NCI-H2029 (cell line): ENCODE data around the gene ELMO1.

Experiments
- DNase-seq: peaks from one replicate; lab custom pipeline; 2025; lab: John Stamatoyannopoulos, UW

Gene ELMO1

DNA sequence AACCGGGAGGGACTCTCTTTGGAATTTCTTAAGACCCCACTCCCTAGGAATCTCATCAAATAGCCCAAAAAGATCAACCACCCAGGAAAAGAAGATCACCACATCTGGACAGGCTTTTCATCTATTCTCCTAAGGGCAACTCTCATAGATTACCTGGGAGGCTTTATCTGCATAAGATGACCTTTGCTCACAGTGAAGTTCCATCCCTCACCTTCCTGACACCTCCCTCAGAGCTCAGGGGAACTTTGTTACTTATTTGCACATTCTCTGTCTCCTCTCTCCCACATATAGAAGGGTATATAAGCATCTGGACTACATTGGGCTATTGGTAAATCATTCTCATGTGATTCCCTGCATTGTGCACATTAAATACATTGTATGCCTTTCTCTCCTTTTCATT is 80.1 kb downstream of the ELMO1 start:
- DNase-seq: no peak

- DNase-seq: no peak
Measured at GRCh38 chr7:37367010-37367409, 81.7 kb downstream of the ELMO1 start.

GRCh38 chr7:37366445-37366844 is 82.2 kb downstream of the ELMO1 start:
- no peak for DNase-seq

GRCh38 chr7:37365405-37365804 is 83.3 kb downstream of the ELMO1 start:
- no peak for DNase-seq

DNA sequence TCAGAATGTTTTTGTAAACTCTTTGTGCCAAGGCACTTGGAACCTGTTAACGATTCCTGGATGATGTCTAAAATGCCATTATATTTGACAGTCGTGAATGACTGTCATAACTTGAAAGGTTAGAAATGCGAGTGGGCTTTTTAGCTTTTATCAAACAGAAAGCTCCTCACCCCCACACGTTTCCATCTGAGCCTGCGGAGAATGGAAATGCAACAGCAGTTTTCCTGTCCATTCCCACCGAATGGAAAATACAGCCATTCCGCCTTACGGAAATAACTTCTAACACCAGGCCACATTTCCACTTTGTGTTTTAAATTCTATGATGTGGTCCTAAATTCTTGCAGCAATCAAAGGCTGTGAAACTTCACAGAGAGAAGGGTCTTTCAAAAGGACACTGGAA is 83.8 kb downstream of the ELMO1 start:
- no peak for DNase-seq

GRCh38 chr7:37363536-37364491 is 84.8 kb downstream of the ELMO1 start:
- DNase-seq: no peak

- DNase-seq: no peak
Measured at GRCh38 chr7:37362802-37363201, 85.9 kb downstream of the ELMO1 start.

DNA sequence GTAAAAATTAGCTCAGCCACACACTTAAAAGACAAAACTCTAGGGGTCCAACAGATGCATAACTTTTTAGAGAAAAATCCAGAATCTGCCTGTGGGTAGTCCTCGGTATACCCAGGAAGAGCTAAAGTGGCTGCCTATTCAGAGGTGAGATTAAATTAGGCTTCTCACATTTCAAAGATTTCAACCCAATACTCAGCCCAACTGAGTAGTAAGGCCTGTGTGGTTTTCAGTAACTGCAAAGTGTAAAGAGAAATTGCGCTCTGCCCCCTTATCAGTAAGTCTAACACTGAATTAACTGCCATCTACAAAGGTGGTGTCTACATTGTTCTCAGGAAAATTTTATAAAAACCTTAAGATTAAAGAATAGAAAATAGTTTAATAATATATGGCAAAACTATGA is 88.2 kb downstream of the ELMO1 start:
- no peak for DNase-seq

DNA sequence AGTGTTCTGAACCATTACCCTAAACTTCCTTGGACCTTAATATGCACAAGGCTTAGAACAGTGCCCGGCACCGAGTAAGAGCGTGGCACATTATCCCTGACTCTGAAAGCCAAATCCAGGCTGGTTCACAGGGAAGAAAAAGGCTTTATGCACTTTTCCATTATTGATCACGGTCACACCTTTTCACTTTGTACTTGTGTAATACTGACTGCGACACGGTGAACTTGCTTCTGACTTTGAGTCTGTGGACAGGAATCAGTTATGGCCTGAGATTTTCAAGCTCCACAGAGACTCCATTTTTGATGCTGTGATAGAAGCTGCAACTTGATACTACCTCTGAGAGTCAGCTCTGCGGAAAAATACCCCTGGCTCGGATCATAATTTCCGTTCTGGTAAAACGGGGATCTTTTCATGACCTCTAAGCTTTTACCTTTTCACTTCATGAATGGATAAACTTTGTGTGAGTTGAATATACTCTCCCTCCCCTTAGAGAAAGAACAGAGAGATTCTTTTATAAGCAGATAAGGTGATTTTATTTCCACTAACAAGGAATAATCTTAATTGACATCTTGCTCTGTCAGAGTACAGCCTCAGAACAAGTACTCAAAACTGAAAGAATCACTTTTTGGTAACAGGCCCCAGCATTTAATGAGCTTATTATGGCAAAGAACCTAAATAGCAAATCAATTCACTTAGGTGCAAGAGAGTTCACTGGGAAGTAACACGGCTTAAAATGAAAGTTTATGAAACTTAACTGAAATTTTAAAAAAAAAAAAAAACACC is 88.8 kb downstream of the ELMO1 start:
- no peak for DNase-seq

DNA sequence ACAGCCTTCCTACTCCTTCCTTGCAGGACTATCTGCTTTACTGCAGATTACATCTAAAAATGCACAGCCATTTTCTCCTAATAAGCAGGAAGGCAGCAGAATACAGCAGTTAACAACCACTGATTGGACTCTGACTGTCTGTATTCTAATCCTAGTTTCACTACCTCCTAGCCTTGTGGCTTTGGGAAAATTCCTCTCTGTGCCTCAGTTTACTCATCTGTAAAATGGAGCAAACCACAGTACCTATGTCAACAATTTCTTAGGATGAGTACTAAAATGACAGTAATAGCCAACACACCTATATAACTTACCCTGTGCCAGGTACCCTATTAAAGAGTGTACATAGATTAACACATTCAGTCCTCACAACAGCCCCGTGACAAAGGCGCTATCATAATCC is 89.5 kb downstream of the ELMO1 start:
- DNase-seq: no peak

DNA sequence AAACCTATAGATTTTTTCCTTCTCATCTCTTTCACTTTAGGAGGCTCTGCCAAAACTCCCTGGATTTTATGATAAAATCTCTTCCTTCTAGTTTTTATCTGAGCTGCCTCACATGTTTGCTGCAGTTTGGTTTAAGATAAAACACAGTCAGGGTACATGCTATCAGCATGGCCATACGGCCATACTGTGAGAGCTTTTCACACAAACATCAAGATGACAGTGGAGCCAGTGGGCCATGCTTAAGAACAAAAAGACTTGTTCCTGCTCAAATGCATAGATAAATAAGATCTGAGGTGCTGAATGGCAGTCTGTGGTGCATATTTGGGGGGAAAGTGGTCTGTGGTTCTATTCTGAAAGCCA is 91.0 kb downstream of the ELMO1 start:
- DNase-seq: no peak

DNA sequence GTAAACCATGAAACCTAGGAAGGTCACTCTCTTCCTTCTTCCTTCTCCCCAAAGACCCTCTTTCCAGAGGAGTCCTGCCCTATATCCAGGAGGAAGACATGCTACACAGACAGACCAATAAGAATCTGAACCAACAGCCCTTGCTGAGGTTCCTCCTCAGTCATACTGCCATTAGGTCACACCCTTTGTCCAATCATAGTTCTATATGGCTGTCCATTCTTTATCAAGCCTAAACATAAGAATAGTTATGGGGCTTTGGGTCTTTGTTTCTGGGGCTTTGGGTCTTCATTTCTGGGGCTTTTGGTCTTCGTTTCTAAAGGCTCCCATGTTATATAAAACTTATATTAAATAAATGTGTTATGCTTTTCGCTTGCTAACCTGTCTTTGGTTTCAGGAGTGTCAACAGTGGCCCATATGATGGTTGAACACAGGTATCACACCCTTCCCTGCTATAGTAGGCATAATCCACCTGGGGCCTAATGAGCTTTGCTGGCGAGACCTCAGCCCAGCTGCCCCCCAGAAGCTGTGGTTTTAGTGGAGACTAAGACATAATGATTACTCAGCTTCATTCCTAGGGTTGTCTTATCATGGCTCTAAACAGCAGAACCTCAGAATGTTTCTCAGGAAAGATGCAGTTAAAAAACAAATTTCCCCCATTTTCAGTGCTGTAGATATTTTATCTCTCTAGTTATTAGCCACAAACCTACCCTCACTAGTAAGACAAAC is 91.6 kb downstream of the ELMO1 start:
- no peak for DNase-seq

GRCh38 chr7:37354656-37355131 is 94.0 kb downstream of the ELMO1 start:
- DNase-seq: no peak

GRCh38 chr7:37353949-37354655 is 94.6 kb downstream of the ELMO1 start:
- DNase-seq: no peak

- no peak for DNase-seq
Measured at GRCh38 chr7:37352974-37353948, 95.4 kb downstream of the ELMO1 start.

DNA sequence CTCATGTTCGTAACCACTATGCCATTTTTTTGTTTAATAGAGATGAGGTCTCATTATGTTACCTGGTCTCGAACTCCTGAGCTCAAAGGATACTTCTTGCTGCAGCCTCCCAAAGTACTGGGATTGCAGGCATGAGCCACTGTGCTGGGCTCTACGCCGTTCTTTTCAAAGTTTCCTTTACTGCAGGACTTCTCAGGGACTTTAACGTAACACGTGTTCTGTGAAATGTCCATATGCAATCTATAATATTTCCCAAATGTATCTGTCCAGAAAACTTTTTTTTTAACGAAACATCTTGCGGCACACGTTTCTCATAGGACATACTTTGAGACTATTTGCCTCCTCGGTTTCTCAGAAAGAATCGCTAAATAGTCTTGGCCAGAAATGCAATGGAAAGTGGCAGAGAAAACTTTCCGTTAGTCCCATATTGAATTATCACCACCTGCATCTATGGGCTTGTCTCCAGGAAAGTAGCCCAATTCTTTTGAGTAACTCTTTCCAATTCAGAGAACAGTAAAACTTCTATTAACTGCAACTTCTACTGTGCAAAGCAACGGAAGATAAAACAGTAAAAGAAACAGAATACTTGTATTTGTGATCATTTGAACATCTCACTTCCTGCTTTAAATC is 96.3 kb downstream of the ELMO1 start:
- no peak for DNase-seq

DNA sequence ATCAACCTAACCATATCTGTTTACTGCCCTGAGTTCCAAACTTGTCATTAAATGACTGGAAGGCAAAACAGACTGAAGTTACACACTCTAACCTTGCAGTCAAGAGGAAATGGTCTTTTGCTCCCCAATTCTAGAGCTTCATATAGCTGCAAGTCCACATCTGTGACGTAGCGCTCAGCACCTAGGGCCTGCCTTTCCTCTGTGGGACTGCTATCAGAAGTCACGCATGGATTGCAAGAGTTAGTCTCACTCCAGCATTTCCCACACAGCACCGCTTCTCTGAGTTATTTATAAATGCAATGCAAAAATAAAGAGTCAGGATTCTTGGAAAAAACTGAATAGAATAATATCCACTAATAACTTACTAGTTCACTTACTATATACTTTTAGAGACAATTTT is 96.9 kb downstream of the ELMO1 start:
- DNase-seq: no peak

GRCh38 chr7:37349979-37350590 is 98.6 kb downstream of the ELMO1 start:
- DNase-seq: no peak

DNA sequence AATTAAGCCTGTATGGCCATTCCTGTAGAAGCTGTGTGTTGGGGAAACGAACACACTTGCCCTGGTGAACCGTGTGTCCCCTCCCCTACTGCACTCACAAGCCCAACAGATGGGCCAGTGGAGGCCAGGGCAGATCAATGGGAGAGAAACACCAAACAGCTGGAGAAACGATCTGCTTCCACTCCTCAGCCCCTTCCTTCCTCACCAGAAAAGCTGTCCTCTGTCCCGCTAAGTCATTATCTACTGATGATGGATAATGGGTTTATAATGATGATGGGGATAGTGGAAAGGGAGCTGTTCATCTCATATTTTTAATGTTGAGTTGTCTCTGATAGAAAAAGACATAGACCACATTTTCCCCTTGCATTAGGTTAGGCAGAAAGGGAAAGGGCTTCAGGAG is 99.7 kb downstream of the ELMO1 start:
- no peak for DNase-seq

DNA sequence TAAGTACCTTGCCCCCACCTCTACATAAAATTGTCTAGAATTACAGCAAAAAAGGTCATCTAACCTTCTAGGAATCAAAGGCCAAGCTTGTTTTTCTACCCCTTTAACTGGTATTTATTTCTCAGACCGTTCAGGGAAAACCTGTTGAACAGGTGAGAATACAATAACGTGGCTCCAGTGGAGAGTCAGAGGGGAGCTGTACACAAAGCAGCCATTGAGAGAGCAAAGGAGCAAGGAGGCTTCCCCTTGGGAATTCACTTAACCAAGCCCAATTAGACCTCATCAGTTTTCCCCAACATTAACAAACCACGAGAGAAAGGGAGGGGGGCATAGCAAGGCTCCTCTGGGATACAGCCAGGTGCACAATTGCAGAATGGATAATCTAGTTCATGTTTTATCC is 101.9 kb downstream of the ELMO1 start:
- no peak for DNase-seq
